ENCODE data around the gene LDLRAD2.
"Not testable (repeated sequence)": the region's sequence is repeated elsewhere in the genome, so short reads cannot be mapped to it uniquely, and the experiment has no call there.

LDLRAD2 gene

GRCh38 chr1:21783679-21784603 is 28.1 kb upstream of the LDLRAD2 start:
- no peak for DNase-seq

- not testable (repeated sequence) for DNase-seq
Observed at GRCh38 chr1:21785764-21786163, 26.3 kb upstream of the LDLRAD2 start.

- DNase-seq, result no peak
Observed at GRCh38 chr1:21786640-21787039, 25.4 kb upstream of the LDLRAD2 start.

- DNase-seq, result no peak
Observed at GRCh38 chr1:21793104-21793503, 19.0 kb upstream of the LDLRAD2 start.

GRCh38 chr1:21794656-21795055 is 17.4 kb upstream of the LDLRAD2 start:
- no peak for DNase-seq

GRCh38 chr1:21795075-21795474 is 17.0 kb upstream of the LDLRAD2 start:
- DNase-seq, result no peak

- no peak for DNase-seq
Observed at GRCh38 chr1:21799730-21800129, 12.3 kb upstream of the LDLRAD2 start.

- no peak for DNase-seq
Observed at GRCh38 chr1:21801100-21801499, 11.0 kb upstream of the LDLRAD2 start.

- DNase-seq, result no peak
Observed at GRCh38 chr1:21804536-21804935, 7.5 kb upstream of the LDLRAD2 start.

GRCh38 chr1:21813542-21813941 is 1.5 kb downstream of the LDLRAD2 start:
- DNase-seq, result no peak

GRCh38 chr1:21814241-21814918 is 2.3 kb downstream of the LDLRAD2 start:
- no peak for DNase-seq

GRCh38 chr1:21814981-21815582 is 3.0 kb downstream of the LDLRAD2 start:
- DNase-seq, result no peak

GRCh38 chr1:21815724-21816321 is 3.8 kb downstream of the LDLRAD2 start:
- DNase-seq, result no peak

- no peak for DNase-seq
Observed at GRCh38 chr1:21816602-21817302, 4.7 kb downstream of the LDLRAD2 start.

GRCh38 chr1:21818656-21819055 is 6.6 kb downstream of the LDLRAD2 start:
- no peak for DNase-seq

- DNase-seq, result no peak
Observed at GRCh38 chr1:21820597-21821232, 8.7 kb downstream of the LDLRAD2 start.

GRCh38 chr1:21821385-21822019 is 9.4 kb downstream of the LDLRAD2 start:
- DNase-seq, result no peak

- no peak for DNase-seq
Observed at GRCh38 chr1:21822349-21822748, 10.3 kb downstream of the LDLRAD2 start.

GRCh38 chr1:21823206-21823979 is 11.3 kb downstream of the LDLRAD2 start:
- DNase-seq, result no peak

GRCh38 chr1:21823980-21824702 is 12.1 kb downstream of the LDLRAD2 start:
- no peak for DNase-seq
